GM08714 (cell line): ENCODE data around the gene OR2A1.
"Not testable (repeated sequence)": the region's sequence is repeated elsewhere in the genome, so short reads cannot be mapped to it uniquely, and the experiment has no call there.

Source experiments
- H3K4me3 ChIP-seq: fragments of 200-500 bp; sonication (Bioruptor generic); 2 replicates; pipeline ENCODE4 v1.5.1; 2014; ENCODE audit warnings: mild to moderate bottlenecking, low read length, inconsistent platforms

The OR2A1 gene

DNA sequence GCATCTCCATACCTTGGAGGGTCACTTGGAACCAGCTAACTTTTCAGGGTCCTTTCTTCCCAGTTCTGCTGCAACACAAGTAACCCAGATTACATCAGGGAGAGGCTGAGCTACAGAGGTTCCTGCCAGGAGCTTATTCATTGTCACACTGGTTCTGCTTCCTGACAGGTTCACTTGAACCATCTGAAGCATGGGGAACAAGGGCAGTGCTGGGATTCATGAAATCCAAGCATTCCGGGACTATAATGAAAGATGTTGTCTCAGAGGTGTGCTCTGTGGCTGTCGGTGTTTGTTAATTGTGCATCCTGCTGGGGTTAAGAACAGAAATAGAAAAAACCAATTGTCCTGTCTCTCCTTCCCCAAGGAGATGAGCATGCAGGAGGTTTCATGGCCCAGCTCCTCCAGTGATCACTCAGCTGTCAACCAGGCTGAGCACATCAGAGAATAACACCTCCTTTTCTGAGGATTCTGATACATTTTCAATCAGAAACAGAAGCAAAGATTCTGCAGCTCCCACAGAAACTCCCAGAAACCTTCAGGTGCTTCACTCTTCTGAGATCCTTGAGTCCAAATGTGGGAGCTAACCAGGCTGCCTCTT is at the start of gene OR2A1:
TSS of gene OR2A1 (plus strand) at position 548 of the 598 bp plus-strand sequence. CDS start 5,706 bp downstream, outside the sequence.
- not testable (repeated sequence) for H3K4me3 ChIP-seq

DNA sequence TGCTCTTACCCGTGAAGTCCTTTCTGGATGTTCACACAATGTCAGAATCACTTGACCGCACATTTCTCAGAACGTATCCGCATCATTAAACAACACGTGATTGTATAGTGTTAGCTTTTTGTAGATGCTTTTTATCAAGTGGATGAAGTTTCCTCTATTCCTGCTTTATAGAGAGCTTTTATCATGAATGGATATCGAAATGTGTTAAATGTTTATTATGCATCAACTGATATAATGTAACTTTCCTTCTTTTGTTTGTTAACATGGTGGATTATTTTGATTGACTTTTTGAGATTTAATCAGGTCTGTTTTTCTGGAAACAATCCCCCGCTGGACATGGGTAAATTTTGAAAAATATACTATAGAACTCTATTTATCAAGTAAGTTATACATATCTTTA is 47.5 kb upstream of the OR2A1 start, which contains the start of gene OR2A7:
TSS of gene OR2A7 (minus strand) at position 101 of the 400 bp plus-strand sequence. CDS start 5,164 bp downstream, outside the sequence.
- not testable (repeated sequence) for H3K4me3 ChIP-seq

DNA sequence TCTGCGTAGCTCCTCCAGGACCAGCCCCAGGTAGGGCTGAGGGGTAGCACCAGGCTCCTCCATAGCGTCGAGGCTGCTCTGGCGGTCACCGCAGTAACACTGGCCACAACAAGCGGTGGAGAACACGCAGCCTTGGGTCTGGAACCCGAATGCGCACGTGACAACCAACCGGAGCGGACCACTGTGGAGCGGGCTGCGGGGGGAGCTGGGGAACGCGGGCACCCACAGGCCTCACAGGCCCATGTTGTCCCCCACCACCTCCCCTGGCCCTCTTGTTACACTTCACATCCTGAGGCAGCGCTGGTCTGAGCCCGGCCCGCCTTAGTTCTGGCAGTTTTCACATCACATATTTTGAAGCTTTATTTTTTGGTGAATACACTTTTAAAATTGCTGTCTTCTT is 43.0 kb upstream of the OR2A1 start, which contains the start of gene CTAGE8:
TSS of gene CTAGE8 (minus strand) at position 101 of the 400 bp plus-strand sequence. CDS start at position 63, 38 bp downstream.
- not testable (repeated sequence) for H3K4me3 ChIP-seq

GRCh38 chr7:144275281-144275680 is 36.9 kb upstream of the OR2A1 start:
- not testable (repeated sequence) for H3K4me3 ChIP-seq

DNA sequence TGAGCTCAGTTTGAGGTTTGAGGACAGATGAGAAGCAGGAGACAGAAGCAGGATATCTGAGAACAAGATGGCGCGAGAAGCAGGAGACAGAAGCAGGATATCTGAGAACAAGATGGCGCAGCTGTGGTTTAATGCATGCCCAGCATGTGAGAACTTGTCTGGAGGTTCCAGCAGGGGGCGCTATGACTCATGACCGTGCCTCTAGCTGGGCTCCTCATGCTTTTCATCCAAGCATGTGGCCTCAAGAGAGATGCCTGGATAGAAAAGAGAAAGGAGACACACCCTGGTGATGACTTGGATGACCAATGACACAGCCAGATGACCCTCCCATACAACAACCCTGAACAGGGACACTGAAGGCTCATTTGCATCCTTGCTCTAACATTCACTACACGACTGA is 32.2 kb upstream of the OR2A1 start:
- H3K4me3 ChIP-seq = not testable (repeated sequence)

GRCh38 chr7:144281981-144282380 is 30.2 kb upstream of the OR2A1 start:
- H3K4me3 ChIP-seq = not testable (repeated sequence)

GRCh38 chr7:144282490-144282889 is 29.7 kb upstream of the OR2A1 start:
- not testable (repeated sequence) for H3K4me3 ChIP-seq

DNA sequence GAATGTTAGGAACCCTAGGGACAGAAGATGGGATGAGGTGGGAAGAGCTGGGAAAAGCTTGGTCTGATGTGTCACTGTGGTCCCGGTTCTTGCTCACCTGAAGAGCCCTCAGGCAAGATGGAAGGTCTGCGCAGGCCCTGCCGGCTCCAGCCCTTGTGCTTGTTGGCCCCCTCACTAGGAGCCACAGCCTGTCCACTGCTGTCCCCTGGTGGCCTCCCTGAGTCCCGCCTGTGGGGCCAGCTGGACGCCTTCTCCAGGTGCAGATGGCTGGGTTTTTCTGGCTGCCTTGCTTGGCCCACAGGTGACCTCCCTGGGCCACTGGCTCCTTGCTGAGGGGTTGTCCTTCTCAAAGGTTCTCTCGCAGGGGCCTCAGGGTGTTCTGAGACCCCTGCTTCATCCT is 28.5 kb upstream of the OR2A1 start:
- H3K4me3 ChIP-seq = not testable (repeated sequence)

GRCh38 chr7:144287171-144287784 is 24.9 kb upstream of the OR2A1 start:
- not testable (repeated sequence) for H3K4me3 ChIP-seq

- not testable (repeated sequence) for H3K4me3 ChIP-seq
Measured at GRCh38 chr7:144291607-144292006, 20.6 kb upstream of the OR2A1 start.

- H3K4me3 ChIP-seq = not testable (repeated sequence)
Measured at GRCh38 chr7:144292384-144293161, 19.6 kb upstream of the OR2A1 start.

GRCh38 chr7:144293794-144294499 is 18.3 kb upstream of the OR2A1 start:
- not testable (repeated sequence) for H3K4me3 ChIP-seq

- not testable (repeated sequence) for H3K4me3 ChIP-seq
Measured at GRCh38 chr7:144302578-144303303, 9.5 kb upstream of the OR2A1 start.

- not testable (repeated sequence) for H3K4me3 ChIP-seq
Measured at GRCh38 chr7:144303607-144304006, 8.6 kb upstream of the OR2A1 start.

GRCh38 chr7:144305156-144305555 is 7.1 kb upstream of the OR2A1 start:
- H3K4me3 ChIP-seq = not testable (repeated sequence)

DNA sequence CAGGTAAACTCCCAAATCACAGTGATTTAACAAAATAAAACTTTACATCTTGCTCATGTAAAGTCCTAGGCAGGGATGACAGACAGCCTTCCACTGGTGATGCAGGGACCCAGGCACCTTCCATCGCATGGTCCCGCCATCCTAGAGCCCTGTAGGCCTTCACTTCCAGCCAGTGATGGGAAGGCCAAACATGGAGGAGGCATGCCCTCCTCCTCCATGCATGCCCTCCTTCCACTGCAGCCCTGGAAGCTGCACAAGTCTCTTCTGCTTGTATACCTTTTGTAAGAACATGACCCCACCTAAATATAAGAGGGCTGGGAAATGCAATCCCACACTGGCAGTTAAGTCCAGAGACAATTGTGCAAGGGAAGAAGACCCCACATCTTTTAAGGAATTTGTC is 2.5 kb upstream of the OR2A1 start:
- H3K4me3 ChIP-seq = not testable (repeated sequence)

GRCh38 chr7:144311218-144311617 is 1.0 kb upstream of the OR2A1 start:
- H3K4me3 ChIP-seq = not testable (repeated sequence)

DNA sequence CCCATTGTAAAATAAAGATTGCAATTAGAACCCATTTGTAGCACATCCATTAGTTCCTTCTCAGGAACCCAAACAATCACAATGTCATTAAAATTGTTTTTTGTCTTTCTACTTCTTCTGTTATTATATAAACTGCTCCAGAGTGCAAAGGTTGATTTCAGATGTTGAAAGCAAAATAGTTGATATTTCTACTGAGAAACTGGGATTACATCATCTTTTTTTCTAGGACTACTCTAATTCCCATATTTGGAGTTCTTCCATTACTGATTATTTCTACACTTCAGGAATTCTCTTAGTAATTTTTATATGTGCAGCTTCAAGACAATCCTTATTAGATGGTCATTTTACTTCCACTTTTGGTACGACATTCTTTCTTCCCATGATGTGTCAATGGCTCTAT is 5.3 kb downstream of the OR2A1 start:
- H3K4me3 ChIP-seq = not testable (repeated sequence)

- not testable (repeated sequence) for H3K4me3 ChIP-seq
Measured at GRCh38 chr7:144319547-144319946, 7.3 kb downstream of the OR2A1 start.

GRCh38 chr7:144321677-144322206 is 9.5 kb downstream of the OR2A1 start:
- H3K4me3 ChIP-seq = not testable (repeated sequence)

GRCh38 chr7:144323359-144323758 is 11.1 kb downstream of the OR2A1 start:
- not testable (repeated sequence) for H3K4me3 ChIP-seq
